Measurements from ENCODE around the gene AGFG2. TPM values are rescaled to one million over a fixed set of nuclear protein-coding genes. Genes with fewer than 3 reads are reported as not detected.
"Not testable (repeated sequence)": the region's sequence is repeated elsewhere in the genome, so short reads cannot be mapped to it uniquely, and the experiment has no call there.

Gene AGFG2
- total RNA-seq, 1 donor from 2014 or later = 30.0 TPM

DNA sequence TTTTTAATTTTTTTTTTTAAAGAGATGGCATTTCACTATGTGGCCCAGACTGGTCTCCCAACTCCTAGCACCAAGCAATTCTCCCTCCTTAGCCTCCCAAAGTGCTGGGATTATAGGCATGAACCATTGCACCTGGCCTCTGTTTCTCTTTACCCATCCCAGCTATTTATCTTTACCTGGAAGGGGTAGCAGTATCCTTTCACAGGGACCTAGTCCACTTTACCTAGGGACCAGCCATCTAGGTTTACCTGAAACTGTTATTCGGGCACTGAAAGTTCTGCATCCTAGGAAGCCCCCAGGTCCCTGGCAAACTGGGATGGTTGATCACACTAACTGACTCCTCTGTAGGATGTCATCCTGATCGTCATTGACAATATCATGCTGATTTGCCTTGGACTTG lies 21.7 kb upstream of the AGFG2 start:
- Histone ChIP-seq H3K36me3 (no peaks in the 10 kb centered on the region), H3K27ac (no peak overlapping the region), H3K9me3 (no peaks in the 10 kb centered on the region), H3K4me3 (no peak overlapping the region), H3K27me3 (no peaks in the 10 kb centered on the region), H3K4me1 (no peaks in the 10 kb centered on the region)
- TF ChIP-seq, protein P1, sequence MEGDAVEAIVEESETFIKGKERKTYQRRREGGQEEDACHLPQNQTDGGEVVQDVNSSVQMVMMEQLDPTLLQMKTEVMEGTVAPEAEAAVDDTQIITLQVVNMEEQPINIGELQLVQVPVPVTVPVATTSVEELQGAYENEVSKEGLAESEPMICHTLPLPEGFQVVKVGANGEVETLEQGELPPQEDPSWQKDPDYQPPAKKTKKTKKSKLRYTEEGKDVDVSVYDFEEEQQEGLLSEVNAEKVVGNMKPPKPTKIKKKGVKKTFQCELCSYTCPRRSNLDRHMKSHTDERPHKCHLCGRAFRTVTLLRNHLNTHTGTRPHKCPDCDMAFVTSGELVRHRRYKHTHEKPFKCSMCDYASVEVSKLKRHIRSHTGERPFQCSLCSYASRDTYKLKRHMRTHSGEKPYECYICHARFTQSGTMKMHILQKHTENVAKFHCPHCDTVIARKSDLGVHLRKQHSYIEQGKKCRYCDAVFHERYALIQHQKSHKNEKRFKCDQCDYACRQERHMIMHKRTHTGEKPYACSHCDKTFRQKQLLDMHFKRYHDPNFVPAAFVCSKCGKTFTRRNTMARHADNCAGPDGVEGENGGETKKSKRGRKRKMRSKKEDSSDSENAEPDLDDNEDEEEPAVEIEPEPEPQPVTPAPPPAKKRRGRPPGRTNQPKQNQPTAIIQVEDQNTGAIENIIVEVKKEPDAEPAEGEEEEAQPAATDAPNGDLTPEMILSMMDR (IDR thresholded peaks at IDR 0.05) = no peak
- intact Hi-C loops (cut with DNase I) = no loop called here
- no peak for DNase-seq (ENCODE audit: low spot score in 2 of 2)

DNA sequence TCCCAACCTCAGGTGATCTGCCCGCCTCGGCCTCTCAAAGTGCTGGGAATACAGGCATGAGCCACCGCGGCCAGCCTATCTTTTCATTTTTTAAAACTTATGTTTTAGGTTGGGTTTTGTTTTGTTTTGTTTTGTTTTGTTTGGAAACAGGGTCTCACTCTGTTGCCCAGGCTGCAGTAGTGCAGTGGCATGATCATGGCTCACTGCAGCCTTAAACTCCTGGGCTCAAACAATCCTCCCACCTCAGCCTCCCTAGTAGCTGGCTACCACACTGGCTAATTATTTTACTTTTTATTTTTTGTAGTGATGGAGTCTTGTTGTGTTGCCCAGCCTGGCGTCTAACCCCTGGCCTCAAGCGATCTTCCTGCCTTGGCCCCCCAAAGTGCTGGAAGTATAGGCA lies 19.4 kb upstream of the AGFG2 start:
- intact Hi-C loops (cut with DNase I) = no loop called here

DNA sequence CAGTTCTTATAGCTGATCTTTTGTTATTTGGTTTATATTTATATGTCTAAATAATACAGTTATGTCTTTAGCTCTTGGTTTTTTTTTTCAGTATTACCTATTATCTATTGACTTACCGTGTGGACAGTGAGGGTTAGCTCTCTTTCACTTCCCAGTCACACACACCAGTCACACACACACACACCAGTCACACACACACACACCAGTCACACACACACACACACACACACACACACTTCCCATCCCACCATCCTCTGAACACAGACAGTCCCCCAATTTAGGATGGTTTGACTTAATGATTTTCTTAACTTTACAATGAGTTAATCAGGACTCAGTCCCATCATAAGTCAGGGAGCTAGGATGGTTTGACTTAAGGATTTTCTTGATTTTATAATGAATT lies 18.9 kb upstream of the AGFG2 start:
- no peak for DNase-seq (ENCODE audit: low spot score in 2 of 2)
- no peaks in the 10 kb centered on the region for H3K27me3 ChIP-seq
- no peak overlapping the region for H3K27ac ChIP-seq
- TF ChIP-seq, protein P1 (IDR thresholded peaks at IDR 0.05) = no peak
- no peaks in the 10 kb centered on the region for H3K4me1 ChIP-seq
- no peaks in the 10 kb centered on the region for H3K9me3 ChIP-seq
- H3K4me3 ChIP-seq = no peak overlapping the region
- H3K36me3 ChIP-seq = no peaks in the 10 kb centered on the region
- intact Hi-C loops (cut with DNase I) = no loop called here

More for the DNA sequence above, 19.4 kb upstream of the AGFG2 start:
- no peak for DNase-seq (ENCODE audit: low spot score in 2 of 2)
- Histone ChIP-seq H3K4me3 (no peak overlapping the region), H3K27ac (no peak overlapping the region), H3K9me3 (no peaks in the 10 kb centered on the region), H3K4me1 (no peaks in the 10 kb centered on the region), H3K36me3 (no peaks in the 10 kb centered on the region), H3K27me3 (no peaks in the 10 kb centered on the region)
- TF ChIP-seq, protein P1 (IDR thresholded peaks at IDR 0.05) = no peak

DNA sequence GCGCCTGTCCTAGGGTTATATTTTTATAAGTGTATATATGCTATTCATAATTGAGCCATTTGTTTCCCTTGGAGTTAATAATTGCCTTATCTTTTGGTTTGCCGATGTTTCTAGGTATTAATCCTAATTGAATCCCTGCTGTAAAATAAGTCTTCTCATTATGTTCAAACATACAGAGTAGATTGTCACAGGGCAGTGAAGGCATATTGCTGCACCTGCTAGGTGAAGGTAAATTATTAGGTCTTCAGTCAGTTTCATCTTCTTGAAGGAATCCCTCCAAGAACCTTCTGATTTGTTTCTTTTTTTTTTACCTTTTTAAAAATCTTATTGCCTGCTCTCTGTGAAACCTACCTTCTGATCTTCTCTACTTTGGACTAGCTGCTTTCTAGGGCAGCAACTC lies 17.9 kb upstream of the AGFG2 start:
- DNase-seq (ENCODE audit: low spot score in 2 of 2) = no peak
- no peaks in the 10 kb centered on the region for H3K4me1 ChIP-seq
- no peaks in the 10 kb centered on the region for H3K9me3 ChIP-seq
- H3K27ac ChIP-seq = no peak overlapping the region
- no peak overlapping the region for H3K4me3 ChIP-seq
- TF ChIP-seq, protein P1 (IDR thresholded peaks at IDR 0.05) = no peak
- no peaks in the 10 kb centered on the region for H3K36me3 ChIP-seq
- no peaks in the 10 kb centered on the region for H3K27me3 ChIP-seq
- intact Hi-C loops (cut with DNase I) = no loop called here

DNA sequence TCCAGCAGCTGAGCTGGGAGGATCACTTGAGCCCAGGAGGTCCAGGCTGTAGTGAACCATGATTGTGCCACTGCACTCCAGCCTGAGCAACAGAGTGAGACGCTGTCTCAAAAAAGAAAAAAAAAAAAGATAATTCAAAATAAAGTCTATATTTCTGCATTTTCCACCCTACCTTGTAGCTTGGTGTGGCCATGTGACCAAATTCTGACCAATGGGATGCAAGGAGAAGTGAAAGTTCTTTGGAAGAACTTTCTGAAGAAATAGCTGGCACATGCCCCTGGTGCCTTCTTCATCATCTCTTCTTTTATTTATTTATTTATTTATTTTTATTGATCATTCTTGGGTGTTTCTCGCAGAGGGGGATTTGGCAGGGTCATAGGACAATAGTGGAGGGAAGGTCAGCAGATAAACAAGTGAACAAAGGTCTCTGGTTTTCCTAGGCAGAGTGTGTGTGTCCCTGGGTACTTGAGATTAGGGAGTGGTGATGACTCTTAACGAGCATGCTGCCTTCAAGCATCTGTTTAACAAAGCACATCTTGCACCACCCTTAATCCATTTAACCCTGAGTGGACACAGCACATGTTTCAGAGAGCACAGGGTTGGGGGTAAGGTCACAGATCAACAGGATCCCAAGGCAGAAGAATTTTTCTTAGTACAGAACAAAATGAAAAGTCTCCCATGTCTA lies 17.0 kb upstream of the AGFG2 start:
- H3K36me3 ChIP-seq; H3K27me3 ChIP-seq; H3K4me3 ChIP-seq; H3K27ac ChIP-seq; intact Hi-C loops (cut with DNase I); DNase-seq (ENCODE audit: low spot score in 2 of 2); H3K4me1 ChIP-seq; H3K9me3 ChIP-seq: not testable (repeated sequence)

DNA sequence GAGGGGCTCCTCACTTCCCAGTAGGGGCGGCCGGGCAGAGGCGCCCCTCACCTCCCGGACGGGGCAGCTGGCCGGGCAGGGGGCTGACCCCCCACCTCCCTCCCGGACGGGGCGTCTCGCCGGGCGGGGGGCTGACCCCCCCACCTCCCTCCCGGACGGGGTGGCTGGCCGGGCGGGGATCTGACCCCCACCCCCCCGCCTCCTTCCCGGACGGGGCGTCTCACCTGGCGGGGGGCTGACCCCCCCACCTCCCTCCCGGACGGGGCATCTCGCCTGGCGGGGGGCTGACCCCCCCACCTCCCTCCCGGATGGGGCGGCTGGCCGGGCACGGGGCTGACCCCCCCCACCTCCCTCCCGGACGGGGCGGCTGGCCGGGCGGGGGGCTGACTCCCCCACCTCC lies 15.8 kb upstream of the AGFG2 start:
- intact Hi-C loops (cut with DNase I) = not testable (repeated sequence)

DNA sequence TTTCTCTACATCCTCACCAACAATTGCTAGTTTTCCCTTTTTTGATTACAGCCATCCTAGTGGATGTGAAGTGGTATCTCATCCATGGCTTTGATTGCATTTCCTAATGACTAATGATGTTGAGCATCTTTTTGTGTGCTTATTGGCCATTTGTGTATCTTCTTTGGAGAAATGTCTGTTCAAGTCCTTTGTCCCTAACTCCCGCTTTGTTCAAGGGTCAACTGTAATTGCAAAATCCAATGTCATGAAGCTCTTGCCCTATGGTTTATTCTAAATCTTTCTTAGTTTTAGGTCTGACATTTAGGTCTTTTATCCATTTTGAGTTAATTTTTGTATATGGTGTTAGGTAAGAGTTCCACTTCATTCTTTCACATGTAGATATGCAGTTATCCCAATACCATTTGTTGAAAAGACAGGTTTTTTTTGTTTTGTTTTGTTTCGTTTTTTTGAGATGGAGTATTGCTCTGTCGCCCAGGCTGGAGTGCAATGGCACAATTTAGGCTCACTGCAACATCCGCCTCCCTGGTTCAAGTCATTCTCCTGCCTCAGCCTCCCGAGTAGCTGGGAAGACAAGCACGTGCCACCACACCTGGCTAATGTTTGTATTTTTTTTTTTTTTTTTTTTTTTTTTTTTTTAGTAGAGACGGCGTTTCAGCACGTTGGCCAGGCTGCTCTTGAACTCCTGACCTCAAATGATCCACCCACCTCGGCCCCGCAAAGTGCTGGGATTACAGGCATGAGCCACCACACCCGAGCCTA lies 10.7 kb upstream of the AGFG2 start:
- H3K27me3 ChIP-seq; H3K4me3 ChIP-seq; H3K27ac ChIP-seq; H3K9me3 ChIP-seq; H3K36me3 ChIP-seq; intact Hi-C loops (cut with DNase I); H3K4me1 ChIP-seq; DNase-seq (ENCODE audit: low spot score in 2 of 2): not testable (repeated sequence)

More for the DNA sequence above, 15.8 kb upstream of the AGFG2 start:
- not testable (repeated sequence) for H3K27me3 ChIP-seq; DNase-seq (ENCODE audit: low spot score in 2 of 2); H3K27ac ChIP-seq; H3K4me1 ChIP-seq; H3K36me3 ChIP-seq; H3K4me3 ChIP-seq; H3K9me3 ChIP-seq

All from ascending aorta (tissue), 2 donors.